Hepatocyte (in vitro differentiated cells): ENCODE results near the gene RAD50.

Source experiments
- EZH2phosphoT487 ChIP-seq: fragments of 200-600 bp; sonication (generic); IDR thresholded peaks from one replicate; pipeline ENCODE4 v1.6.1; 2018; ENCODE audit warnings: antibody characterized with exemption, mild to moderate bottlenecking, low read depth, moderate library complexity; ENCODE audit not compliant: unreplicated experiment, severe bottlenecking
- TF ChIP-seq, protein P1 (sequence below): fragments of 200-600 bp; sonication (generic); IDR thresholded peaks from 2 replicates; pipeline ENCODE4 v1.5.1; 2016; ENCODE audit warnings: antibody characterized with exemption, mild to moderate bottlenecking; ENCODE audit not compliant: poor library complexity

DNA sequence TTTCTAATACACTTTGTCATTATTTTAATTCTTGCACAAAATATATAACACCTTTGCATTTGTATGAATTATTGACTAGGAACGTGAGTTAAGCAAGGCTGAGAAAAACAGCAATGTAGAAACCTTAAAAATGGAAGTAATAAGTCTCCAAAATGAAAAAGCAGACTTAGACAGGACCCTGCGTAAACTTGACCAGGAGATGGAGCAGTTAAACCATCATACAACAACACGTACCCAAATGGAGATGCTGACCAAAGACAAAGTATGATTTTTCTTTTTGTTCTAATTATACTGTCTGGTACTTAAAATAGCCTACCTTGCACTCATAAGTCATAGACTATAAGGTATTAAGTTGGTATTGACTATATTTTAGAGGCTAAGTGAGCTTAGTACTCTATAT lies 34.4 kb downstream of the RAD50 start:
- TF ChIP-seq, protein P1, sequence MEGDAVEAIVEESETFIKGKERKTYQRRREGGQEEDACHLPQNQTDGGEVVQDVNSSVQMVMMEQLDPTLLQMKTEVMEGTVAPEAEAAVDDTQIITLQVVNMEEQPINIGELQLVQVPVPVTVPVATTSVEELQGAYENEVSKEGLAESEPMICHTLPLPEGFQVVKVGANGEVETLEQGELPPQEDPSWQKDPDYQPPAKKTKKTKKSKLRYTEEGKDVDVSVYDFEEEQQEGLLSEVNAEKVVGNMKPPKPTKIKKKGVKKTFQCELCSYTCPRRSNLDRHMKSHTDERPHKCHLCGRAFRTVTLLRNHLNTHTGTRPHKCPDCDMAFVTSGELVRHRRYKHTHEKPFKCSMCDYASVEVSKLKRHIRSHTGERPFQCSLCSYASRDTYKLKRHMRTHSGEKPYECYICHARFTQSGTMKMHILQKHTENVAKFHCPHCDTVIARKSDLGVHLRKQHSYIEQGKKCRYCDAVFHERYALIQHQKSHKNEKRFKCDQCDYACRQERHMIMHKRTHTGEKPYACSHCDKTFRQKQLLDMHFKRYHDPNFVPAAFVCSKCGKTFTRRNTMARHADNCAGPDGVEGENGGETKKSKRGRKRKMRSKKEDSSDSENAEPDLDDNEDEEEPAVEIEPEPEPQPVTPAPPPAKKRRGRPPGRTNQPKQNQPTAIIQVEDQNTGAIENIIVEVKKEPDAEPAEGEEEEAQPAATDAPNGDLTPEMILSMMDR: peak; percentile 22
- no peak for TF ChIP-seq EZH2phosphoT487
